ENCODE data around the gene GSTA2.
"Not testable (repeated sequence)": the region's sequence is repeated elsewhere in the genome, so short reads cannot be mapped to it uniquely, and the experiment has no call there.

GSTA2 gene

DNA sequence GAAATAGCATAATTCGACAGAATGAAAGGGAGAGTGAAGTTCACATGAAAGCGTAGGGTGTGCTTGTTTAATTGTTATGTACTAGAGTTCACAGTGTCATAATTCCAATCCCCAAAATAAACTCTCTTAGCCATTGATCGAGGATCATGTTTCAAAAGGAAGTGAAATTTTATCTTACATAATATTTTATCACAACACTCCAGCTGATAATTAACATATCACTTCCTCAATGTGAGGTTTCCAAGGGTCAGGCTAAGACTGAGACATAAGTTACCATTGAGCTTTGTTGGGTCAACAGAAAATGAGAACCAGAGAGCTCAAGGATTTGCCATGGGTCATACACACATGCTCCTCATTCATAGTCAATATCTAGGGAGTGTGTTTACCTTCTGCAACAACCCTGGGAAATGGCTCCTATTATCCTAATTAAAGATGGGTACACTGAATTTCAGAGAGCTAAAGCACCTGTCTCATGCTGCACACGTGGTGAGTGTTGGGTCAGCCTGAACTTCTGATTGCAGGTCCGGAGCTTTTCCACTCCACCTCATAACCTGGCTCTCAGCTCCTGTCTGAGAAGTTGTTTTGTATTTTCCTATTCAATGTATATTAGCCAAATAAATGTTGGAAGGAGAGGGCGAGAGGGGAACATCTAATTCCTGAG lies 3.0 kb downstream of the GSTA2 start:
- Histone ChIP-seq H3K4me2 (ENCODE audit: low read depth, low read length, poor library complexity, severe bottlenecking) (no peak overlapping the region), H3K9me3 (ENCODE audit: insufficient read depth, low read length) (no peaks in the 10 kb centered on the region), H3K4me3 (ENCODE audit: insufficient read depth, low read length, poor library complexity, severe bottlenecking) (no peak overlapping the region), H3K9me2 (replicated peaks; ENCODE audit: insufficient read depth, low read length) (no peaks in the 10 kb centered on the region), H3K9ac (ENCODE audit: low read length) (no peak overlapping the region), H3K79me2 (ENCODE audit: insufficient read depth, low read length) (no peaks in the 10 kb centered on the region), H3K36me3 (ENCODE audit: low read length) (no peaks in the 10 kb centered on the region), H3F3A (ENCODE audit: insufficient read depth) (no peaks in the 10 kb centered on the region), H2AFZ (ENCODE audit: low read depth, low read length, severe bottlenecking) (no peak overlapping the region), H3K27me3 (ENCODE audit: low read length) (no peaks in the 10 kb centered on the region), H4K20me1 (ENCODE audit: low read depth, low read length) (no peaks in the 10 kb centered on the region), H3K27ac (ENCODE audit: low read depth, low read length) (no peak overlapping the region)
- TF ChIP-seq, protein P1, sequence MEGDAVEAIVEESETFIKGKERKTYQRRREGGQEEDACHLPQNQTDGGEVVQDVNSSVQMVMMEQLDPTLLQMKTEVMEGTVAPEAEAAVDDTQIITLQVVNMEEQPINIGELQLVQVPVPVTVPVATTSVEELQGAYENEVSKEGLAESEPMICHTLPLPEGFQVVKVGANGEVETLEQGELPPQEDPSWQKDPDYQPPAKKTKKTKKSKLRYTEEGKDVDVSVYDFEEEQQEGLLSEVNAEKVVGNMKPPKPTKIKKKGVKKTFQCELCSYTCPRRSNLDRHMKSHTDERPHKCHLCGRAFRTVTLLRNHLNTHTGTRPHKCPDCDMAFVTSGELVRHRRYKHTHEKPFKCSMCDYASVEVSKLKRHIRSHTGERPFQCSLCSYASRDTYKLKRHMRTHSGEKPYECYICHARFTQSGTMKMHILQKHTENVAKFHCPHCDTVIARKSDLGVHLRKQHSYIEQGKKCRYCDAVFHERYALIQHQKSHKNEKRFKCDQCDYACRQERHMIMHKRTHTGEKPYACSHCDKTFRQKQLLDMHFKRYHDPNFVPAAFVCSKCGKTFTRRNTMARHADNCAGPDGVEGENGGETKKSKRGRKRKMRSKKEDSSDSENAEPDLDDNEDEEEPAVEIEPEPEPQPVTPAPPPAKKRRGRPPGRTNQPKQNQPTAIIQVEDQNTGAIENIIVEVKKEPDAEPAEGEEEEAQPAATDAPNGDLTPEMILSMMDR (IDR thresholded peaks at IDR 0.05; ENCODE audit: insufficient read depth, low read length, poor library complexity, severe bottlenecking), result no peak
- no peak for TF ChIP-seq EZH2phosphoT487 (conservative IDR thresholded peaks at IDR 0.05; ENCODE audit: low read length)

DNA sequence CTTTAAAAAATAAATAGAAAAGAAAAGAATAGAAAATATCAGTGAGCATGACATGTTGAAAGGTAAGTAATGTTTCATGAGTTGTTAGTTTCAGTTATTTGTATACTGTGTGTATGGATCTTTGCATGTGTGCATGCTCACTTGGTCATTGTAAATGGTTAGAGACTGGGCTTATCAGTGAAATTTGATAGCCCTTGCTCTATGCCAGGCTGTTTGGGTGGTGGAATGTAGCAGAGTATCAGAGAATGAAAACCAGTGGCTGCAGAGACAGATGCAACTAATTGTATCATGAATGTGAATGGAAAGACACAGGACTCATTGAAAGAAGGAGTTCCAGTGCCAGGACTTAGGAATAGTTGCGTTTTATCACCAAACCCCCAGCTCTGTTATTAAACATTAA lies 4.2 kb downstream of the GSTA2 start:
- TF ChIP-seq, protein P1 (IDR thresholded peaks at IDR 0.05; ENCODE audit: insufficient read depth, low read length, poor library complexity, severe bottlenecking), result no peak
- TF ChIP-seq EZH2phosphoT487 (conservative IDR thresholded peaks at IDR 0.05; ENCODE audit: low read length), result no peak
- Histone ChIP-seq H3K9me2 (replicated peaks; ENCODE audit: insufficient read depth, low read length) (no peaks in the 10 kb centered on the region), H3K4me3 (ENCODE audit: insufficient read depth, low read length, poor library complexity, severe bottlenecking) (no peak overlapping the region), H3K36me3 (ENCODE audit: low read length) (no peaks in the 10 kb centered on the region), H3K9ac (ENCODE audit: low read length) (no peak overlapping the region), H3K79me2 (ENCODE audit: insufficient read depth, low read length) (no peaks in the 10 kb centered on the region), H4K20me1 (ENCODE audit: low read depth, low read length) (no peaks in the 10 kb centered on the region), H2AFZ (ENCODE audit: low read depth, low read length, severe bottlenecking) (no peak overlapping the region), H3F3A (ENCODE audit: insufficient read depth) (no peaks in the 10 kb centered on the region), H3K27ac (ENCODE audit: low read depth, low read length) (no peak overlapping the region), H3K9me3 (ENCODE audit: insufficient read depth, low read length) (no peaks in the 10 kb centered on the region), H3K4me2 (ENCODE audit: low read depth, low read length, poor library complexity, severe bottlenecking) (no peak overlapping the region), H3K27me3 (ENCODE audit: low read length) (no peaks in the 10 kb centered on the region)

DNA sequence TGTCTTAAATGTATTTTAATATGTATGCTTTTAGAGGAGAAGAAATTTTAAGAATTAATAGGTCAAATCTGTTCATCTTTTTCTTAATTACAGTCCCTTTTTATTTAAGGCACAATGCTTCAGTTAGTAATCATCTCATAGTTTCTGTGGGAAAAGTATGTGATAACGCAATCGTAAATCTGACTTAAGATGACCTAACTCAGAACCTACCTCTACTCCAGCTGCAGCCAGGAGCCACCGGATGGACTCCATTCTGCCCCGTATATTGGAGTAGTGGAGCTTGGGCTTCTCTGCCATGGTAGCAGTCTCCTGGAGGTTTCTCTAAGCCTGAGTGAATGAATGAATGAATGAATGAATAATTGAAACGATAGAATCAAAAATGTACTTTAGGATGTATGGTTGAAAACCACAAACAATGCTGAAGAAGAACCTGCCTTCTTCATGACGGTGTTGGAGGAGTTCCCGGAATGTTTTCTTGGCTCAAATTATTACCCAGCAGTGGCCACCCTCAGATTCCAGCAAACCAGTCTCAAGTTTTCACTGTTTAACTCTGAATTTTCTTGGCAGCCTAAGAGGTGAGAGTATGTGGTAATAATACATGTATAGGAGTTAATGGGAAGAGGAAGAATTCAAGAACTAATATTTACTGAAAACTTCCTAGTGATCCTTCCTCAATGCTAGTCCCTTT lies 5.5 kb downstream of the GSTA2 start:
- H3K27me3 ChIP-seq (ENCODE audit: low read length); H3K27ac ChIP-seq (ENCODE audit: low read depth, low read length); H3K9me3 ChIP-seq (ENCODE audit: insufficient read depth, low read length); H3F3A ChIP-seq (ENCODE audit: insufficient read depth); H3K9me2 ChIP-seq (replicated peaks; ENCODE audit: insufficient read depth, low read length); H3K79me2 ChIP-seq (ENCODE audit: insufficient read depth, low read length); H3K4me3 ChIP-seq (ENCODE audit: insufficient read depth, low read length, poor library complexity, severe bottlenecking); H2AFZ ChIP-seq (ENCODE audit: low read depth, low read length, severe bottlenecking); H3K9ac ChIP-seq (ENCODE audit: low read length); H4K20me1 ChIP-seq (ENCODE audit: low read depth, low read length); H3K36me3 ChIP-seq (ENCODE audit: low read length); H3K4me2 ChIP-seq (ENCODE audit: low read depth, low read length, poor library complexity, severe bottlenecking): not testable (repeated sequence)

DNA sequence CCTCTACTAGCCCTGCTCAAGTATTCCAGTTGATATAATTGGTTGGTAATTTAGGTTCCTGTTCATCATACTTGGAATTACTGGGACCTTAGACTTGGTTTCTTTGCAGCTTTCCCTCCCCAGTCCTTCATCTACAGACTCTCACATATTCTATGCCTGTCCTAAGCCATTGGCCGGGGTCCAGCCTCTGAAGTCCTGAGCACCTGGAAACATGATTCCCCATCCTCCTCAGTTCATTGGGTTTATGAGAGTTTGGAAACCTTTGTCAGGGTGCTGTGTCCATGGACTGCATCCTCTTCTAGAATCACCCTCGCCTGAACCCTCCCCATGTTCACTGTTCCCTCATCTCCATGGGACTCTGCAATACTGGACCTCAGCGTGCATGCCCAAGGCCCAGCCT lies 8.8 kb downstream of the GSTA2 start:
- Histone ChIP-seq H3K9ac (ENCODE audit: low read length) (no peak overlapping the region), H2AFZ (ENCODE audit: low read depth, low read length, severe bottlenecking) (no peak overlapping the region), H3K9me2 (replicated peaks; ENCODE audit: insufficient read depth, low read length) (no peaks in the 10 kb centered on the region), H3K36me3 (ENCODE audit: low read length) (no peaks in the 10 kb centered on the region), H3K4me3 (ENCODE audit: insufficient read depth, low read length, poor library complexity, severe bottlenecking) (no peak overlapping the region), H3K9me3 (ENCODE audit: insufficient read depth, low read length) (no peaks in the 10 kb centered on the region), H3K4me2 (ENCODE audit: low read depth, low read length, poor library complexity, severe bottlenecking) (no peak overlapping the region), H3K27ac (ENCODE audit: low read depth, low read length) (no peak overlapping the region), H4K20me1 (ENCODE audit: low read depth, low read length) (no peaks in the 10 kb centered on the region), H3F3A (ENCODE audit: insufficient read depth) (no peaks in the 10 kb centered on the region), H3K79me2 (ENCODE audit: insufficient read depth, low read length) (no peaks in the 10 kb centered on the region), H3K27me3 (ENCODE audit: low read length) (no peaks in the 10 kb centered on the region)
- TF ChIP-seq, protein P1 (IDR thresholded peaks at IDR 0.05; ENCODE audit: insufficient read depth, low read length, poor library complexity, severe bottlenecking), result no peak
- no peak for TF ChIP-seq EZH2phosphoT487 (conservative IDR thresholded peaks at IDR 0.05; ENCODE audit: low read length)

DNA sequence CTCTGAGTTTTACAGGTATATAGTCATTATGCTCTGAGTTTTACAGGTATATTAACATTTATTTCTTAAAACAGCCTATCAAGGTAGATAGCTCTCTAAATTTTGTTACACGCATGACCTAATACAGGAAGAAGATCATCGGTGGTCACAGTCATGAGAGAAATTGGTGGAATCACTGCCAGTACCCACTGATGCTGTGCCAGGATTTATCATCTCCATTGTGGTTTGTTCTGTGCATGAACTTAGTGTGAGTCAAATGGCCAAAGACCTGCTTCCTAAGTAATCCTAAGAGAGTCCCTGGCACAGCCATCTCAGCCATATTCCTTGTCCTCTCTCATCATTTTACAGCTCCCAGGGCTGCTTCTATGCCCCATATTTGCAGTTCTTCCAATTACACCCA lies 10.1 kb downstream of the GSTA2 start:
- not testable (repeated sequence) for H3K79me2 ChIP-seq (ENCODE audit: insufficient read depth, low read length); H3K4me3 ChIP-seq (ENCODE audit: insufficient read depth, low read length, poor library complexity, severe bottlenecking); H2AFZ ChIP-seq (ENCODE audit: low read depth, low read length, severe bottlenecking); H3K36me3 ChIP-seq (ENCODE audit: low read length); H3F3A ChIP-seq (ENCODE audit: insufficient read depth); H4K20me1 ChIP-seq (ENCODE audit: low read depth, low read length); H3K9me3 ChIP-seq (ENCODE audit: insufficient read depth, low read length); H3K9ac ChIP-seq (ENCODE audit: low read length); H3K9me2 ChIP-seq (replicated peaks; ENCODE audit: insufficient read depth, low read length); H3K4me2 ChIP-seq (ENCODE audit: low read depth, low read length, poor library complexity, severe bottlenecking); H3K27ac ChIP-seq (ENCODE audit: low read depth, low read length); H3K27me3 ChIP-seq (ENCODE audit: low read length)
